Measurements from ENCODE around the gene DPP6. TPM values are rescaled to one million over a fixed set of nuclear protein-coding genes. Genes with fewer than 3 reads are reported as not detected.

Gene DPP6
- total and polyA plus RNA-seq, 10 donors = 0.11 to 8.7 (median 3.0) TPM

DNA sequence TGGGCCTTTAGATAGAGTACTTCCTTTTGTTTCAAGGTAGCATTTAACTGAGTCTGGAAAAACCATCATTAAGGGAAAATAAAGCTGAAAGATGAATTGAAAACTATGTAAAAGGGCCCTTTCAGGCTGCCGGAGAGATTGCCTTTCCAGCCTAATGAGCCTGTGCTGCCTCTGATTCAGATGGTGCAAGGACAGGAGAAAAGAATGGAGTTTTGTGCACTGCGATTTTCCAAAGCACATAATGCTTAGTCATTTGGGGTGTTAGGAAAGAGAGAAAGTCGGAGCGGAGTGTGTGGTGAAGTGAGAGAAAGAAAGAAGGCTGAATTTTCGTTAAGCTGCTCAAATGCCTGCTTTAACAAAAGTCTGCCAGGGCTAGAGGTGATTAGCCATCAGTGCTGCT lies 691.0 kb downstream of the DPP6 start:
- no peak for DNase-seq
- H3K36me3 ChIP-seq = no peaks in the 10 kb centered on the region
- no peaks in the 10 kb centered on the region for H3K4me1 ChIP-seq
- peaks cover 0 to 19% (median 0%) of the 10 kb centered on the region in 7 donors for H3K27me3 ChIP-seq (replicated peaks in 1 of 7)
- TF ChIP-seq POLR2A (IDR thresholded peaks at IDR 0.05) (no peak), POLR2AphosphoS5 (IDR thresholded peaks at IDR 0.05) (no peak)
- no peak overlapping the region for H3K27ac ChIP-seq
- H3K4me3 ChIP-seq = no peak overlapping the region
- H3K9me3 ChIP-seq = no peaks in the 10 kb centered on the region
- 78 to 81% (median 80%) methylated on average over 5 of the region's 5 CpGs for WGBS, 5 donors
- intact Hi-C loops (cut with DNase I; ENCODE audit: low total_unique reads) = no loop called here

DNA sequence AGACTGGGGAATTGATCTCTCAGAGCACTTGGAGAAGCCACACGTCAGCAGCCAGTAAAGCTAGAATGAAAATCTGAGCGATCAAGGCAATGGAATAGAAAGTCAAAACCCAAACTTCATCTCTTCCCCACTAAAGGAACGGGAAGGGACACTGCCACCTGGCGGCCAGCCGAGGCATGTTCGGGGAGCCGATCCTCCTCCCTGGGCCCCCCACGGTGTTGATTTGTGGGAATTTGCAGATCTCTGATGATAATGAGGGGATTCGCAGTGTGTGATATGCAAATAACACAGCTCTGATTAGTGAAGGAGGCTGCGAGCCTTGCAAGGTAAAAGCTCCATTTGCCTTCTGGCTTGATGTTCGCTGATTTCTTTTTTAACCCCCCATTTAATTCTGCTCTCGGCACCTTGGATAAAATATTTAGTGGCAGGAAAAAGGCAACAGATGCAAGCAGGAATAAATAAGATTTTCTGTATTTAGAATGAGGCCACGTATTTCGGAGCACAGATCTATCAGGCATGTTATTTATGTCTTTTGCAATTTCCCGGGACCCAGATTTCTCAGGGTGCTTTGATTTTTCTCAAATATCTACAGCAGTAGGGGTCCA lies 692.2 kb downstream of the DPP6 start:
- no peaks in the 10 kb centered on the region for H3K4me1 ChIP-seq
- no peak overlapping the region for H3K4me3 ChIP-seq
- TF ChIP-seq, protein P1, sequence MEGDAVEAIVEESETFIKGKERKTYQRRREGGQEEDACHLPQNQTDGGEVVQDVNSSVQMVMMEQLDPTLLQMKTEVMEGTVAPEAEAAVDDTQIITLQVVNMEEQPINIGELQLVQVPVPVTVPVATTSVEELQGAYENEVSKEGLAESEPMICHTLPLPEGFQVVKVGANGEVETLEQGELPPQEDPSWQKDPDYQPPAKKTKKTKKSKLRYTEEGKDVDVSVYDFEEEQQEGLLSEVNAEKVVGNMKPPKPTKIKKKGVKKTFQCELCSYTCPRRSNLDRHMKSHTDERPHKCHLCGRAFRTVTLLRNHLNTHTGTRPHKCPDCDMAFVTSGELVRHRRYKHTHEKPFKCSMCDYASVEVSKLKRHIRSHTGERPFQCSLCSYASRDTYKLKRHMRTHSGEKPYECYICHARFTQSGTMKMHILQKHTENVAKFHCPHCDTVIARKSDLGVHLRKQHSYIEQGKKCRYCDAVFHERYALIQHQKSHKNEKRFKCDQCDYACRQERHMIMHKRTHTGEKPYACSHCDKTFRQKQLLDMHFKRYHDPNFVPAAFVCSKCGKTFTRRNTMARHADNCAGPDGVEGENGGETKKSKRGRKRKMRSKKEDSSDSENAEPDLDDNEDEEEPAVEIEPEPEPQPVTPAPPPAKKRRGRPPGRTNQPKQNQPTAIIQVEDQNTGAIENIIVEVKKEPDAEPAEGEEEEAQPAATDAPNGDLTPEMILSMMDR (IDR thresholded peaks at IDR 0.05 in 8 of 11, conservative IDR thresholded peaks at IDR 0.05 in 3 of 11) = peak in 8 of 11 experiments; percentile 23 to 64 (median 59)
- no peak for TF ChIP-seq POLR2A (IDR thresholded peaks at IDR 0.05)
- TF ChIP-seq POLR2AphosphoS5 (IDR thresholded peaks at IDR 0.05) = no peak
- WGBS, 5 donors = 28 to 30% (median 29%) methylated on average over 15 of the region's 15 CpGs
- peaks cover 0 to 19% (median 0%) of the 10 kb centered on the region in 7 donors for H3K27me3 ChIP-seq (replicated peaks in 1 of 7)
- H3K9me3 ChIP-seq = no peaks in the 10 kb centered on the region
- intact Hi-C loops (cut with DNase I; ENCODE audit: low total_unique reads) = no loop called here
- H3K36me3 ChIP-seq = no peaks in the 10 kb centered on the region
- DNase-seq = no peak
- no peak overlapping the region for H3K27ac ChIP-seq

DNA sequence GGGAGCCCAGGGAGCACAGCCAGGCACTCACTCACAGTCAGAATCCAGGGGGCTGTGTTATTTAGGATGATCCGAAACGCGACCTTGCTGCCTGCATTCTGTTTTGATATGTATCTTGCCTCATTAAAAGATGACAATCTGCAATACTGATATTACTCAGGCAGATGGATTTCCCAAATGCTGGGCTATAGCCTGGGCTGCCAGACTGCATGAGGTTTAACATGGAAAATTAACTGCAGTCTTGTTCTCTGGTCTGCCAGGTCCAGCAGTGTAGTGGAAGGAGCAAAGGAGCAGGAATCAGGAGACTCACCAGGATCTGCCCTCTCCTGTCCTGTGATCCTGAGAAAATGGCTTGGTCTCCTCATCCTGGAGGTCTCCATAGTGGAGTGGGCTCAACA lies 692.7 kb downstream of the DPP6 start:
- DNase-seq = no peak
- TF ChIP-seq, protein P1 (IDR thresholded peaks at IDR 0.05 in 8 of 11, conservative IDR thresholded peaks at IDR 0.05 in 3 of 11) = no peak
- TF ChIP-seq POLR2AphosphoS5 (IDR thresholded peaks at IDR 0.05) (no peak), POLR2A (IDR thresholded peaks at IDR 0.05) (no peak)
- Histone ChIP-seq H3K4me1 (no peaks in the 10 kb centered on the region), H3K9me3 (no peaks in the 10 kb centered on the region), H3K27me3 (replicated peaks in 1 of 7) (peaks cover 0 to 19% (median 0%) of the 10 kb centered on the region in 7 donors), H3K36me3 (no peaks in the 10 kb centered on the region), H3K27ac (no peak overlapping the region), H3K4me3 (no peak overlapping the region)
- WGBS, 5 donors = 50 to 70% (median 65%) methylated on average over 3 of the region's 3 CpGs
- intact Hi-C loops (cut with DNase I; ENCODE audit: low total_unique reads) = no loop called here

DNA sequence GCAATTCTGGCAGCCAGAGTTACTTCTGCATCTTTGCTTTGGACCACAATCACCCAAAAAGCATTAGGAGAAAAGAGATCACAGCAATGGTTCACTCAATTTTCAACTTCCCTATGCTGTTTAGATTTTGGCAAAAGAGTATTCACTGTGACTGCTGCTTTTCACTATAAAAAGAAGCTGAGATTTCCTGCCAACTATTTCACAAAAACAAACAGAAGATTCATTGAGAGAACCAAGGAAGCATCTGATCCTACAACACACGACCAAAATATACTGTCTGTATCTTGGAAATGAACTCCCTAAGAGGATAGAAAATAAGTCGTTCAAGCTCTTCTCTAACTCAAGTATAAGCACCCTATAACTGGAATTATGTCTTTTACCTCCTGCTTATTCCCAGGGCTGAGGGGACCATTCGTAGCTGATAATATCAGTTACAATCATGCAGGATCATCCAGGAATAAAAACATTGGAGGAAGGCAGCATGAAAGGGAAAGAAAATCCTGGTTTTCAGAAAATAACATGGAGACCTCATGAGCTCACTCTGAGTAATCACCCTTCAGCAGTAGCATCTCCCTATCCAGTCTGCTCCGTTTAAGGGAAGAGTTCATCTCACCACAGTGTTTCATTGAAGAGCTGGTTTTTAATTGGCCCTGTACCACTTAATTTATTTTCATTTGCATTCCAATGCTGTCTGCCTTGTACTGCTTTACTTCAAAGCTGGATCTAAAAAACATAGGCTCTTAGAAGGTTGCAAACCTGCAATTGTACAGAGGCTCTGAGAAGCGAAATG lies 694.6 kb downstream of the DPP6 start:
- TF ChIP-seq POLR2A (IDR thresholded peaks at IDR 0.05) (no peak), POLR2AphosphoS5 (IDR thresholded peaks at IDR 0.05) (no peak)
- no peaks in the 10 kb centered on the region for H3K36me3 ChIP-seq
- no peaks in the 10 kb centered on the region for H3K4me1 ChIP-seq
- intact Hi-C loops (cut with DNase I; ENCODE audit: low total_unique reads) = no loop called here
- H3K4me3 ChIP-seq = no peak overlapping the region
- DNase-seq = no peak
- peaks cover 0 to 14% (median 0%) of the 10 kb centered on the region in 7 donors for H3K27me3 ChIP-seq (replicated peaks in 1 of 7)
- H3K27ac ChIP-seq = no peak overlapping the region
- H3K9me3 ChIP-seq = peaks cover 0 to 6% (median 0%) of the 10 kb centered on the region in 8 donors
- 65 to 79% (median 71%) methylated on average over 5 of the region's 5 CpGs for WGBS, 5 donors
